Measurements from ENCODE around the gene PAPPA.

PAPPA gene

GRCh38 chr9:116420993-116421538 is 267.5 kb downstream of the PAPPA start:
- no peak for DNase-seq (ENCODE audit: low spot score)

- DNase-seq (ENCODE audit: low spot score): no peak
These were observed 268.8 kb downstream of the PAPPA start for GRCh38 chr9:116422119-116422979.

DNA sequence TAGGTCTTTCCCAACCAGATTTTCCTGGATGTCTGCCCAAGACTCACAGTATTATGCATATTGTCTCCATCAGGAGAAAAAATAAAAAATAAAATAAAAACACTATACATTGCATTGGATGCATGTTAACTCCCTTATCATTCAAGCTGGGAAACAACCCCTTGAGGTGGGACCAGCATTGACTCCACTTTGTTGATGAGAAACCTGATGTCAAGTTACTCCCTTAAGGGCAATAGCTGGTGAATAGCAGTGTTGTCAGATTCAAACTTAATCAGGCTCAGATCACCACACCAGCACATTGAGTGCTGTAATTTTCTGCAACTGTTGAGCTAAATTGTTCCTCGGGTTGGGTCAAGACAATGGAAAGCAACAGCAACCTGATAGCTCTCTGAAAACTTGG is 269.6 kb downstream of the PAPPA start:
- DNase-seq (ENCODE audit: low spot score): no peak

- no peak for DNase-seq (ENCODE audit: low spot score)
These were observed 271.7 kb downstream of the PAPPA start for GRCh38 chr9:116425244-116425643.

DNA sequence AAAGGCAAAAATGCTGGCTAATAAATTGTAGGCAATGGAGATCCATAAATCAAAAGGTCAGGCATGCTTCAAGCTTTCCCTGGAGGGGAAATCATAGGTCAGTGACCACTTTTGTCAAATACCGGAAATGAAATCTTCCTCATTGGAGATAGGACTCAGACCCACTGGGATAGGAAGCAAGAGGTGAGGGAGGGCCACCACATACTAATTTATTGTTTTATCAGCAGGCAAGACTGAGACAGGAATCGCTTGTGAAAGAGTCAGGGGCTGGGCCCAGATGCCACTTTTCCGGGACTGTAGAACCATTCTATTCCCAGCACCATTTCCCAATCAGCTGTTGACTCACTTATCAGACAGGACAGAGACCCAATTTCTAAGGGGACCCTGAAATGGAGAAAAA is 277.3 kb downstream of the PAPPA start:
- DNase-seq (ENCODE audit: low spot score): no peak

- no peak for DNase-seq (ENCODE audit: low spot score)
These were observed 278.5 kb downstream of the PAPPA start for GRCh38 chr9:116432051-116432450.

DNA sequence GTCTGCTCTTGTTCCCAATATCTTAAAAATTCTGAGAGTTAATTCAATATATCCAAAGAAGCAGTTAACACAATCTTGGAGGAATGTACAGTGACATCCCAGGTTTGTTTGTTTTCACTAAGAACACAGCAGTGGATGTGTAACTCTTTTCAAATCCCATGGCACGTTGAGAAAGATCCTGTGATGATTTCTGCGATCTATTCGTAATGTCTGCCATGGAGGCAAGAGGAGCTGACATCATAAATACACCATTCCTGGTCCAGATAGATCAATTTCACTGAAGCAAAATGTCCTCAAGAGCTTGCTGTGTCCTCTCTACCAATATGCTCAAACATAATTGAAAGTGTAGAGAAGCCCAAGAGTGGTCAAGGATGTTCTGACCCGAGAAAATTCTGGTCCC is 280.7 kb downstream of the PAPPA start:
- DNase-seq (ENCODE audit: low spot score): no peak

DNA sequence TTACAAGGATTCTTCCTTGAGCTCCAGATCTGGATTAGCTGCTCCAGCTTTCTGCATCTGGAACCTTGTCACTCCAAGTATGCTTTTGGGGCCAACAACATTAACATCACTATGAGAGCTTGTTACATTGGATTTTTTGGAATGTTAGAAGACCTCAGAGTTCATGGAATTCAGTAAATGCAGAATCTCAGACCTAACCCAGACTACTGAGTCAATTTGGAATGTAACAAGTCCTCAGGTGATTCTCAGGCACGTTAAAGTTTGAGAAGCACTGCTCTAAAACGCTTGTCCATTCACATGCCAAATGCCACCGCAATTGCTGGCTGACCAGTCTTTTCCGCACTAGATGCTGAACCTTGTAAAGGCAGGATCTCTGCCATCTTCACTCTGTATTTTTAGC is 282.1 kb downstream of the PAPPA start:
- DNase-seq (ENCODE audit: low spot score): no peak

DNA sequence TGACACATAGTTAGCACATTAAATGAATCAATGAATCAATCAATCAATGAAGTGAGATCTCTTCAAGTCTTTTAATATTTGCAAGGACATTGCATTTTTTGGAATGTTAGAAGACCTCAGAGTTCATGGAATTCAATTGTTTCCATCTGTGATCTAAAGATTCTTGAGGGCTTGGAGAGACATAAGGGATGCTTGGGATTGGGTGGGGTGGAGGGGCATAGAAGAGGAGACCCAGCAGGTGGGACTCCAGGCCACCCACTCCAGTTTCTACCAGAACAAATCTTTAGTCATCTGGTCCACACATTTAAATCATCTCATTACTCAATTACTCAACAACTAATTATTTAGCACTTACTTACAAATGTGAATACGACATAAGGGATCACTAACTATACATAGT is 282.5 kb downstream of the PAPPA start:
- no peak for DNase-seq (ENCODE audit: low spot score)

DNA sequence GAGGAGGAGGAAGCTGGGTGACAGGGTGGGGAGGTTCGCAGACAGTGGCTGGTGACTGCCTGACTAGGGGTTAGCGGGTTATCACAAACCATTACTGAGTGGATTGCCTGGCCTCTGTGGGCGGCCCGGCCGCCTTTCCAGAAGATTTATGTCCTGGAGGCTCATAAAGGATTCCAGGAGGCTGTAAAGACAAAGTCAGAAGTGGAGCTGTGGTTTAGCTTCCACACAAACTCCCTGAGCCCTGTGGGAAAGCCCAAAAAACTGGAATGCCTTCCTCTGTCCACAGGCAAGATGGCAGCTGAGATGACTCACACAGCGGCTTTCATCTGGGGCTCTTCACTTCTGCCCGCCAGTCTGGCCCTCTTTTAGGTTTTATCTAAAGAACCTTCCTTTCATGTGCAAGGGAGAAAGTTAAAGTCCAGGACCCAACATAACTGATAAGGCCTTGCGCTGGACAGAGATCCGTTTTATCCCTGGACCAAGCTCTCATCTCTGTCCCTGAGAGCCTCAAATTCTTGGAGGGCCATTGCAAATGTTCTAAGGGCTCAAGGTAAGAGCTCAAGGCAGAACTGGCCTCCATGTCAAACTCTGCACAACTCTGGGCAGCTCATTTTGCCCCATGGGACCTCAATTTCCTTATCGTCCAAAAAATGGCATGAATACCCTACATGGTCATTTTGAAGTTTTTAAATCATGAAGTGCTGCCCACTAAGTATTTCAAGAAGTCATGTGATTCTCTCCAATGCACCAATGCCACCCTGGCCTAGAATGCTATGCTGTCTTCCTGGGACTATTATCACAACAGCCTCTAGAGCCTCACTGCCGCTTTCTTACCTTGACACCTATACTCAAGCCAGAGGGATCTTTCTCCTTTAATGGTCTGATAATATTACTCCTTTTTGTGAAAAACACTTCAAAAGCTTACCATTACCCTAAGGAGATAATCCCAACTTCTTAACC is 284.1 kb downstream of the PAPPA start:
- no peak for DNase-seq (ENCODE audit: low spot score)

DNA sequence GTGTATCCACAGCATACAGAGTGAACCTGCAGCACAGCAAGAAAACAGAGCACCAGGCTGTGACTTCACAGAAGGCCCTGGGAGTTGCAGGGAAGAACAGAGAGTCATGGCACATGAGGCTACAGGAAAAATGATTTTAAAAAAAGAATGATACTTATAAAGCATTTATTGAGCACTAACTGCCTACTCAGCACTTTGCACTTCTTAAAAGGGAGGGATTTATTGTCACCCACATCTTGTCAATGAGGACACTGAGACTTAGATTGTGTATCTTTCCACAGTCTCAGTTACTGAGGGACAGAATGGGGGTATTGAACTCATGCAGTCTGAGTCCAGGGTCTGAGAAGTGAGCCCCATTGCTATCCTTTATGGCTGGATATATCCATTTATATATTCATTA is 288.9 kb downstream of the PAPPA start:
- DNase-seq (ENCODE audit: low spot score): no peak

- DNase-seq (ENCODE audit: low spot score): no peak
These were observed 294.3 kb downstream of the PAPPA start for GRCh38 chr9:116447934-116448333.

DNA sequence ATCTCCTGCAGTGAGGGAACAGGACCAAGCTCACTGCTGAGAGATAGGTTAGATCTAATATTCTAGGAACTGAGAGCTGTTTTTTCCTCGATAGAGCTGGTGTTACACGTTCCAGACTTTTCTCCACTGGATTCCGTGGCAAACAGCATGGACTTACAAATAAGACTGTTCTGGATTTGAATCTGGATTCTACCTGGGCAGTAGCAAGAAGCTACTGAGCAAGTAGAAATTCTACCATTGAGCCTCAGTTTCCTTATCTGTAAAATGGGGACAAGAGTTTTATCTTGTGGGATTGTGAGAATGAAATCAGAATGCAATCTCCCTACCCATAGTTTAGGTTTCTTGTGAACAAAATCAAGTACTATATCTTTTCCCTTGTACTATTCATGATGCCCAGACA is 294.8 kb downstream of the PAPPA start:
- no peak for DNase-seq (ENCODE audit: low spot score)

- no peak for DNase-seq (ENCODE audit: low spot score)
These were observed 296.4 kb downstream of the PAPPA start for GRCh38 chr9:116449949-116450348.

GRCh38 chr9:116450378-116451139 is 297.0 kb downstream of the PAPPA start:
- no peak for DNase-seq (ENCODE audit: low spot score)

GRCh38 chr9:116451500-116452115 is 298.0 kb downstream of the PAPPA start:
- DNase-seq (ENCODE audit: low spot score): no peak

Measured in LoVo (cell line).